Activated naive CD4-positive, alpha-beta T cell treated with Interleukin-2 at 50 U/mL for 16 hours (primary cell): ENCODE data around the gene HYAL1.

Experiments used
- DNase-seq: peaks from one replicate; pipeline ENCODE4 v3.0.0-alpha.2; 2020

HYAL1 gene

DNA sequence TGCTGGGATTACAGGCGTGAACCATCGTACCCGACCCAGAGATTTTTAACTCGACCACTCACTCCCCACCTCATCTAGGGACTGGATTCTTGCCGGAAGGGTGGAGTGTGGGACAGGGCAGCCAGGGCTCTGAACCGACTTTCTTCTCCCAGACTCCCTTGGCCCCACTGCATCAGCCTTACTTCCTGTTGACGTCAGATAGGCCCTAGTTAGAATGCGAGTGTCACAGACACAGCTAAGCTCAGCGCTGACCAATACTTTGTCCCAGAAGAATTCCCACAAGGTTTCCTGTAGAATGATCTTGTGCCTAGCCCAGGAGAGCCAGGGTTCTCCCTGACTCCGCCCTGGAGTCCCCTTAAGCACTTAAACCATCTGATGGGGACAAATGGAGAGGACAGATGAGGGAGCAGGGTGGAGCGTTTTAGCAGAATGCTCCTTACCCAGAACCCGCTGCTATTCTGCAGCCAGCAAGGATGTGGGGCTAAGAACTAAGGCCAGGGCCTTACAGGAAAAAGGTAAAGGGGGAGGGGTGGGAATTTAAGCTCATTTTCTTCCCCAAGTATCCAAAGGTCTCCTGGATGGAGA is 30.5 kb upstream of the HYAL1 start:
- DNase-seq: no peak

DNA sequence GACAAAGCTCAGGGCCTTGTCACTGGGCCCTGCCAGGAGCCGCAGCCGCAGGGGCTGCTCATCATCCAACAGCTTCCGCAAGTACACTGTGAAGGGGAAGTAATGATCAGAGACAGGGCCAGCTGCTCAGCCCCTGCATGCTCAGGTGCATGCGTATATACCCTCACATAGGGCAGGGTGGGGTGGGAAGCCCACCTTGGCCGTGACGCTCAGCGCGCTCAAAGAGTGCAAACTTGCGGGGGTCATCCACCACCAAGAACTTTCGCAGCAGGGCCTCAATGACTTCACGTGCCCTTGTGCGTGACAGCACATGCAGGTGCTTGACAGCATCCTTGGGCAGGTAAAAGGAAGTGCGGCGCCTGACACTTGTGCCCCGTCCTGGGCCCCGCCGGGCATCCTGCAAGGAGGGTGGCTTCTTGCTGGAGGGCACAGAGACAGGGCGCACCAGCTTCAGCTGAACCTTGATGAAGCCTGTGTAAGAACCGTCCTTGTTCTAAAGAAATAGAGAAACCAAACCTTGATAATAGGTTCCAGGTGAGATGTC is 28.1 kb upstream of the HYAL1 start:
- DNase-seq: no peak

DNA sequence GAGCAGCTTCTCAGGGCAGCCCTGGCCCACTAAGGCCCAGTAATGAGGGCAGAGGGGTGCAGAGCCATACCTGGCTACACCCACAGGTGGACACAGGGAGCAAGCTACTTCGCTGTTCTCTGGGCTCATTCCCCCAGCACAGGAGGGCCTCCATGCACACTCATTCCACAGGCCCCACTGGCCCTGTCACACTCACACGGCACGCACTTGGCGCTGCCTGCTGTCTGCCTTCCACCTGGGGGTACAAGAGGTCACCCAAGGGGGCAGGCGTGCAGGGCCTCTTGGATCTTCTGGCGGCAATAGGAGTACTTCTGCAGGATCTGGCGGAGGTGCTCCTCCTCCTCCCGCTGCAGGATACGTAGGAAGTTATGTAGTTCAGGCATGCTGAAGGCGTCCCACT is 27.0 kb upstream of the HYAL1 start:
- DNase-seq: no peak

DNA sequence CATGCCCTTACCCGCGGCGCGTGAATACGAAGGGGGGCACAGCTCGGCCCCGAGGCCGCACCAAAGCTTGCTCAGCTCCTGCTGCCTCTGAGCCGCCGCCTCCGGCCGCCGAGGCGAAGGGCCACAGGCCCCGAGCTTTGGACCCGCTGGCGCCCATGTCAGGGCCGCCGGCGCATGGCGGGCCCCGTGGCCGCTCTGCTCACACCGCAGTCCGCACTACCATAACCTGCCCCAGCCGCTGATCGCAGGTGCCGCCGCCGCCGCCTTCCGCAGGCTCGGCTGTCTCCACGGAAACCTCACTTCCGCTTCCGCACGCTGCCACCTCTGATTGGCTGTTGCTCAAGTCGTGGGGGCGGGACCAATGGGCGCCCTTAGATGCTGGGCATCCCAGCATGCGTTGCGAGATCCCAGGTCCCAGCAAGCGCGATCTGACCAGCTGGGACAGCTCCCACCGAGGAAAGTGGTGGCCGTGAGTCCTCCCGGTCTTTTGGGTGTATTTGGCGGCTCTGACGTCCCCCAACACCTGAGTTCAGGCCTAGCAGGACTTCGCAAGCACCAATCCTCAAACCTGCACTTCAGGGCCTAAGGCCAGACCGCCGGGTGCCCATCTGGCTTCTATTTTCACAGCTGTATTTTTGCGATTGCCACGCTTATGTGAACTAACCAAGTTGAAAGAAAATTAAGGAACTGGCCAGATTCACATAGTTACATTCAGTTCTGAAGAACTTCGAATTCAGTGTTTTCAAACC is 24.7 kb upstream of the HYAL1 start, which contains the start of gene TUSC2:
Gene TUSC2 (minus strand): TSS at position 281 of the 749 bp plus-strand sequence. CDS start 124 bp downstream, at position 157.
- peak; percentile 96 for DNase-seq

DNA sequence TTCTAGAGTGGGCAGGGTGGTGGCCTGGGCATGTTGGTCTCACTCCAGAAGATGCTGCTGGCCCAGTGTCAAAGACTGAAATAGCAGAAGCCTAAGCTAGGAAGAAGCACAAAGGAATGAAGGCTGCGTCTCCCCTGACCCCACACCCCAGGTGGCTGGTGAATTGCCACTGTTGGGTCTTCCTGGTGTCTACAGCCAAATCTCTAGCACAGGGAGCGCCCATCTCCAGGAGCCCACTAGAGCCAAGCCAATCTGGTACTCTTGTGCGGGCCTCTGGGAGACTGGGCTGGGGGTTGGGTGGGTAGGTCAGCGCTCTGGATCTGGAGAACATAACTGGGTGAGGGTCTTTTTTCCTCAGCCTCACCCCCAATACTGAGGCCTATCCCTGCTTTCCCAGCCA is 23.8 kb upstream of the HYAL1 start:
- no peak for DNase-seq

DNA sequence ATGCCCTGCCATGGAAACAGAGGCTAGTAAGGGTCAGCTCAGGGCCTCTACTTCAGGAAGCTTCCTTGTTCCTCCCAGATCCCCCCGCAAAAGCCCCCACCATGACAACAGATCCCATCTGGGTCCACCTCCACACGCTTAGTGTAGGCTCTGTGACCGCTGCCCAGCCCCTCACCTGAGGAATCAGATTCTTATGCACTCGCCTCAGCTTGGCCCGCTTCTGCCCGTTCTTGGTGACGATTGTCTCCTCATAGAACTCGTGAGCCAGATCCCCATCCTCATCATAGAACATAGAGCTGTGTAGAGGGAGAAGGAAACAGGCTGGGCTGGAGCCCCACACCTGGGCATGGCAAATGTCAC is 22.8 kb upstream of the HYAL1 start:
- DNase-seq: no peak

DNA sequence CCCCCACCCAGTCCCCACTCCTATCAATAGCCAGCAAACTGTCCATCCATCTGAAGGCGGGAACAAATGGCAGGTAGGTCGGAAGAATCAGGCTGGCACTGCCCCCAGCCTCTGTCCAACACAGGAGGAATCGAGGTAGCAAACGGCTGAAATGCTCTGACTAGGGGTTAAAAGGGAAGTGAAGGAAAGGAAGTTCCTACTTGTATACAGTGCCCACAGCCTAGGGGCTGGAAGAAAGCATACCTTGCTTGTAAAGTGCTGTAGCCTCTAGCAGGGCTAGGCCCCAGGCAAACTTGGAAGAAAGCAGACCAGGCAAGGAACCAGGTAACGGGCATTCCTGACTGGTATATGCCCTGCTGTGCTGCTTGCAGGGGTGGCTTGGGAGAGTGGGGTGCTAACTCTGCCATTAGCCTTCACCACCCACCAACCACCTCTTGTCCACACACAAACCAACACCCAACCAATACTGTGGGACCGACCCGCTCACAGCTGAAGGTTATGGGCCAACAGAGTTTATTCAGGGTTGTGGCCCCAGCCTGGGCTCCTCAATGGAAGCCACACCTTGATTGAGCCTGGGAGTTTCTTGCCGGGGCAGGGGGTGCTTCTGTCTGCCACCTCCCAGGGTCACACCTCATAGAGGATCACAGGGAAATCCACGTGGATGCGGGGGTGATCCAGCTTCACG is 22.3 kb upstream of the HYAL1 start:
- DNase-seq: no peak

DNA sequence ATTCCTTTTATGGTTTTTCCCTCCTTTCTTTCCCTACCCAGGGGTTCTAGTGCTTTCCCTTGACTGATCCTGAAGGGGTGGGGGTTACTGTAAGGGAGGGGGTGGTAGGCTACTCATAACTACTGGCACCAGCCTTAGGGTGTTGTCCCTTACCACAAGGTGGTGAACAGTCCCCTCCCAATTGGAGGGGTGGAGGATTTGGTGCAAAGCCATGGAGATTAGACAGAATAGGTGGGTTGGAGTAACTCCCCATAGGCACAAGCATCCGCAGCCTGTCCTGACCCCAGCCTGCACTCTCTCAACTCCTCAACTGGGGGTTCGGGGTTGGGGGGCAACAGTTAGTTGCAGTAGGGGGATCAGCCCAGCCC is 21.7 kb upstream of the HYAL1 start:
- DNase-seq: no peak

DNA sequence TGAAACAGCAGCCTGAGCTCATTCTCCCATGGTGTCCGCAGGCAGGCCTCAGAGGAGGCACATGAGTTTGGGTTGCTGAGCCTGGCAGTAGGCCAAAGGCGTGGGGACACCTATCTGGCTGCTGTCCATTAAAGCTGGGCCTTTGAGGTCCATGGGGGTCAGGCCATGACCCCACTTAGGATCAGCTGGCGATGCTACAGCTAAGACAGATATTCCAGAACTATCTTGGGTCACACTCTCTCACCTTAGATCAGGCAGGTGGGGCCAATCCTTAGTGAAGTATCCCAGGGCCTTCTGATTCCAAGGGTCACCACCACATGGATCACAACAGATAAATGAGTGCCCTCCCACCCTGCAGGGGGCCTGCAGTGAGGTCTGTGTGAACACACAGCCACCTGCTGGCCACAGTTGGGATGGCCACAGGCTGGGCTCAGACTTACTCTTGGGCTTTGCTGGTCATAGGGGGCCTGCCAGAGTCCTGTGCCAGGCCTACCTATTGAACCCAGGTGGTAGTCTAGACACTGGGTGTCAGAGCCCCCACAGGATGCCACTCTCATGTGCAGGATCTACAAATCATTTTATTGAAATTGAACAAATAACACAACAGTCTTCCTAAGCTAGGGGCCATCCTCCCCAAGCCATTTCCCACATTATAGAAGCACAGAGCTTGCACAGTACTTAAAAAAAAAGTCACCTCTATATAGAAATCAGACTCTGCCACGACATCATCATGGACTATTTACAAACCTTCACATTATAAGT is 21.2 kb upstream of the HYAL1 start:
- DNase-seq: peak; percentile 68

DNA sequence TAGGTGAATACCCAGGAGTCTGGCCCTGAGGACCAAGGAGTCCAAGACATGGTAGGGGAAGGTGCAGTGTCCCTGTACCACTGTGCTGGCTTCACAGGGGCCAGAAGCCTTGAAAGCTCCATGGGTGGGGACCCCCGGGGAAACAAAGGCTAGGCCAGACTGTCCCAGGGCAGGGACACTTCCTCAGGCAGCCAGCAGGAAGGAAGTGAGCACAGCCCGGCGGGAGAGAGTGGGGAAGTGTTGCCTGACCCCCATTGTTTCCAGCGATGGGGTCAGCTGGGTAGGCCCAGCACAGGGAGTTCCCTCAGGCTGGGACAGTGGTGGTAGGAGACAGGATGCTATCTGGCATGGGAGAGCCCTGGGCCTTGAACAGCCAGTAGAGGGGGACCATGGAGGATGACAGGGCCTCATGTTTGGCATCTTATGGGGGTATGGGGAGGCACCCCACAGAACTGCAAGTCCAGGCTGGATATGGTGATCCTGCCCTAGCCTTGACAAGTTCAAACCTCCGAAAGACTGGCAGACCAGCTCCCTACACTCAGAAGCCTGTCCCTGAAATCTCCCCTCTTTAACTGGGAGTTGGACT is 20.3 kb upstream of the HYAL1 start:
- no peak for DNase-seq

DNA sequence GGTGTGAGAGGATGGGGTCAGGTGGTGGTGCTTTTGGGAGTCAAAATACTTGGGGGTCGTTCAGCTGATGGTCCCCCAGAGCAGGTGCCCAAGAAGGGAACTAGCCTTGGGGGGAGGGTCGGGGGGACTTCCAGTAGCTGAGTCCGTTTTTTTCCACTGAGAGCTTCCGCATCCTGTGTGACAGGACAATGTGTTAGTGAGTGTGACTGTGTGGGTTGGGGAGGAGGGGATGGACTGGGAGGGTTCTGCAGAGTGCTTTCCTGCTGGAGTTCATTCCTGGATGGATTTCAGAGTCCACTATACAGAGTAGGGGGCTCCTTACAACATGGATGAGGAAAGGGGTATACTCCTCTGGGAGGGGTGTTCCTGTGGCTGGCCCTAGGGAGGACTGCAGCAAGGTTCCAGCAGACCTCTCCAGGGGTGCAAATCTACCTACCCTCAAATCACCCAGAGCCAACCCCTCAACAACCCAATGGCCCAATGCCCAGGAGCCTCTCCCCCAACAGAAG is 19.8 kb upstream of the HYAL1 start:
- no peak for DNase-seq

DNA sequence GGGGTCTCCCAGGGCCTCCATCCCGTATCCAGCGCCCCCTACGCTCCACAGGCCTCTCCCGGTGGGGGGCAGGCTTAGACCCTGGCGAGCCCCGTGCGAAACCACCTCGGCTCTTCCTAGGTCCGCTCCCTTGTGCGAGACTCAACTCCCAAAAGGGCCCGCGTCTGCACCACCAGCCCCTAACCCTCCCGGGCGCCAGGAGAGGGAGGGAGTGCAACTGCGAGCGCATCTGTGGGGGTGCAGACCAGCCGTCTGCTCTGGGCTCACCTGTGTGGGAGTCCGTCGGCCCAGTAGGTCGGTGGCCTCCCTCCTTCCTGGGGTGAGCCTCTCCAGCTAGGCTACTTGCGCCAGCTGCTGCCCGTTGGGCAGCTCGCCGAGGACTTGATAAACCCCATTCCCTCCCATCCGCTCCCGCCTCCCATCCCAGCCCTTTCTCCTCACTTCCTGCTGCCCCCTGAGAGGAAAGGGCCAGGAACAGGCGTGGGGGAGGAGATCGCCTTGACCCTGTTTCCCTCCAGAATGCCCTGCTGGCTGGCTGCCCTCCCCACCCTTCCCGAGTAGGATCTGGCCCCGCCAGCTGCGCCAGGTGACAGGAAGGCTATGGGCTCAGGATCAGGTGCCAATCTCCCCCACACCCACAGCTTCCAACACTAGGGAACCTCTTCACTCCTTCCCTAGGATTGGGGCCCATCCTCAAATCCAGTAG is 19.2 kb upstream of the HYAL1 start, which contains the start of gene HYAL2:
Gene HYAL2 (minus strand): TSS at position 360 of the 706 bp plus-strand sequence. CDS start 2,256 bp downstream, outside the sequence.
- no peak for DNase-seq

DNA sequence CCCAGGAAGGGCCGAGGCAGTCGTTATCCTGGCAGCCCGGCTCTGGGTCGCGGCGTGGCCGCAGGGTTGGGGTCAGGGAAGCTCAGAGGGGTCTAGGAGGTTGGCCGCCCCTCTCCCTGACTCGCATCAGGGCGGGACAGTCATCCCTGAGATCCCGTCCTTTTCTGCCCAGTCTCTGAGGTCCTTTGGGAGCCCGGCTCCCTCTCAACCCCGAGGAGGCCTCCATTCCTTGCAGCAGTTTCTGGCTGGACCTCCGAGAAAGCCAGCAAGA is 18.7 kb upstream of the HYAL1 start:
- DNase-seq: no peak

DNA sequence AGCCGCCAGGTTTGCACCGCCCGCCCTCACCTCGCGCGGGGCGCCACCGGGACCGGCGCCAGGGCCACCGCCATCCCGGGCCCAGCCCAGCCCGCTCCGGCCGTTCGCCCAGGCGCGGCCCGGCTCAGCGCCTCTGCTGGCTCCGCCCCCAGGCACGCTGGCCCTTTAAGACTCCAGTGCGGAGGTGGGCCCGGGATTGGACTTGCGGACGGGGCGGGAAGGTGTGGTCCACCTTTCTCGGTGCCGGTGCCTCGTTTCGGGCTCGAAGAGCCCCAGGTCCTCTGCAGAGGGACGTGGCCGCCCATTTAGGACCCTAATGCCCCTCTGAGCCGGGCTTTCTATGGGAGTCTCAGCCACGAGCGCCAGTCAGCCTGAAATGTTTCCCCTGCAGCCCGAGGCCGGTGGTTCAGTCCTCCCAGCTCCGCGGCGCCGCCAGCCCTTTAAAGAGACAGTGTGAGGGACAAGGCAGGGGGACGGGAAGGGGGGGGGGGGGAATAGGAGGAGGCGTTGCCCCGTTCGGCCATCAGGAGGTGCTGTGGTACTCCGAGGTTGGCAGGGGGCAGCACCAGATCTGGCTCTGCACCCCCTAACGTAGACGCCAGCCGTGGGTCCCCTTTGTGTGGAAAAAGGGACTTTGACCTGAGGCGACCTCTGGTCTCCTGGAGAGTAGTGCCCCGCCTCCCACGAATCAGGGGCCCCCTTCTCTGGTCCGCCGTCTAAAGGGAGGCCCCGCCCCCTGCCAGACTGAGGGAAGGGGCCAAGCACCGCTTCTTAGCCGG is 18.2 kb upstream of the HYAL1 start:
- peak; percentile 86 for DNase-seq

DNA sequence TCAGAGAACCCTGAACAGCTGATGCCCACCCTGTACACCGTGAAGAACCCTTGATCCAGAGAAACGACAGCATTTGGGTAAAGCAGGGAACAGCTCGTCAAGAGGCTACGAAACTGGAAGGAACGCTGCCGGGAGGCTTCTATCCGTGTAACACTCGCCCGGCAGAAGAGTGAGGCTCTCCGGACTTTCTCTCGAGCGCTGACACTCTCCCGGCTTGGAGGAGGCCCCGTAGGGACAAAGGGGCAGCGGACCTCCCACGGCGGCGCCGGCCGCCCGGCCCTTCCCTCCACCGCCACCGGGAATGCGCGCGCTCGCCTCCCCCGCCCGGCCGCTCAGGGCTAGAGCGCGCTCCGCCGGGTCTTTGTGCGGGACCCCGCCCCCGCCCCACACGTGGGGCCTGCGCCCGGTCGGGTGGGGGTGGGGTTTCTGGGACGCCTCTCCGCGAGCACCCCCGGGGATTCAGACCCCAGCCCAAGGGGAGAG is 17.5 kb upstream of the HYAL1 start:
- peak; percentile 68 for DNase-seq

DNA sequence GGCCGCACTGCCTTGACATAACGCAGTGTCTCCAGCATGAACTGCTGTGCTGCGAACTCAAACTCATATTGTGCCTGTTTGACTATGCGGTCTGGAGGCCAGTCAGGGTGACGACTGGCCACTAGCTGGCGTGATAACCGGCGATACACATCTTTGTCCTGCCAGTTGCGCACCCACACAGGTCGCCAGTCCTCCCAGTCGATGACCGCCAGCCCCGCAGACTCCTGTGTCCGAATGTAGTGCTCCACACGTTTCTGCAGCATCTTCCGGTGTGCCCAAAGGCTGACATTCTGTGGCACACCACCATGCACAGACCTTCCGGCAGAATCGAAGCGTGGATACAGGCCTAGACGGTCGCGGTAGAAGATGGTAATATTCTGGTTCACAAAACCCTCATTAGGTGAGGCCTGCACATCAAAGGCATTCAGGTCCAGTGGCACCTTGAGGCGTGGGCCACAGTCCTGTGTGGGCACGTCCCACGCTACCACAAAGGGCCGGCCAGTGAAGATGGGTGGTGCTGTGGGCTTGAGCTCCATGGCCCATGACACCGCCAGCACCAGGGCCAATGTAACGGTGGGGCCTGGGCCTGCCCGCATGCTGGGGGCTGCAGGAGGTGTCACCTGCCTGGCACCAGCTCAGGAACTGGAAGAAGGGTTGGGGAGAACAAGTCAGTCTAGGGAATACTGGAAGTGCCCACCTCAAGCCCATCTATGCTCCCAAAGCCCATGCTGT is 16.7 kb upstream of the HYAL1 start:
- no peak for DNase-seq

DNA sequence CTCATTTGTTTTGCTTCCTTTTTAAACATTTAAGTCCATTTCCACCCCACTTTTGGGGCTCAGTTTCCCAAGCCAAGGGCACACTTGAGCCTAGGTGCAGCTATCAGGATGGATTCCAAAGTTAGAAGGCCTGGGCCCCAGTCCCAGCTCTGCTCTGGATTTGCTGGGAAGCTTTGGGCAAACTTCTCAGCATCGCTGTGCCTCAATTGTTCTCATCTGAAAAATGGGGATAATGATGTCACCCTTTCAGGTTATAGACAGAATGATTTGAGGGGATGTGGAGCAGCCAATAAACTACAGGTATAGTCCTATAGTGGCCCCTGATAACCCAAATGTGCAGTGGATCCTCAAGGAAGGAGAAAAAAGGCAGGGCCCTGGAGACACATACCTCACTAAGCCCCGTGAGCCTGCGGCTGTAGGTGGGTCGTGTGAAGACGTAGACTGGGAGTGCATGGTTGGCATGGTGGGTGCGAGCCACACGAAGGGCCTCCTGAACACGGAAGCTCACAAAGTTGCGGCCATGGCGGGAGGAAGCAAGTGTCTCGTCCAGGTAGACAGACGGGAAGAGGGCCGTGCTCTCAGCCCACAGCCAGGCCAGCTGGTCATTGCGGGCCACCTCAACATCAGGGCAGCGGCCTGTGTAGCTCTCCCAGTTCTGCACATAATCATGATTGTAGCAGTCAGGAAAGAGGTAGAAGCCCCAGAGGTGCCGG is 16.0 kb upstream of the HYAL1 start:
- DNase-seq: no peak

DNA sequence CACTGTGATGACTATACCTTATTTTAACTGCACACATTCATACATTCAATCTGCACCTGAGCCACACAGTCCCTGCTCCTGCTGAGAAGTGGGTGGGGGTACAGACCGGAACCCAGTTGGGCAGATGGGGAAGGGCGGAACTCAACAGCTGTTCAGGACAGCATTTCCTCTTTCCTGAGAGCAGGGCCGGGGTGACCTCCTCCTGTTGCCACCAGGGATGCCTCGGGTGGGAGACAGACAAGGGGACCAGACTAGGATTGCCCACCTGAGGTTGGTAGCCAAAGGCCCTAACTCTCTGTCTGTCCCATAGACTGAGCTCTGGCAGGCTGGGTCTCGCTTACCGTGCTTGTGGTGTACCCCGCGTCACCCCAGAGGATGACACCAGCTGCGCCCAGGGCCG is 15.2 kb upstream of the HYAL1 start:
- DNase-seq: no peak

DNA sequence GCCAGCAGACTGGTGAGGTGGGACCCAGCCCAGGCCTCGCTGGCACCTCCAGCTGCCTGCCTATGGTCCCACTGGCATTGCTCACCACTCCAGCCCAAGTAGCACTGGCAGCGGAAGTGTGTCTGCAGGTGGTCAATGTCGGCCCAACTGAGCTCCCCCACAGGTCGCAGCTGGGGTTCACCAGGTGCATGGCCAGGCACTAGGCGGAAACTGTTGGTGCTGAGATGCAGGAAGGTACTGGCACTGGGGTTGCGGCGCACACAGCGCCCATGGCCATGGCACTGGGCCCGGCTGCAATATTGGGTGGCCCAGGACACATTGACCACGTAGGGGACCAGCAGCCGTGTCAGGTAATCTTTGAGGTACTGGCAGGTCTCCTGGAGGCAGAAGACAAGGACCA is 14.8 kb upstream of the HYAL1 start:
- DNase-seq: no peak

DNA sequence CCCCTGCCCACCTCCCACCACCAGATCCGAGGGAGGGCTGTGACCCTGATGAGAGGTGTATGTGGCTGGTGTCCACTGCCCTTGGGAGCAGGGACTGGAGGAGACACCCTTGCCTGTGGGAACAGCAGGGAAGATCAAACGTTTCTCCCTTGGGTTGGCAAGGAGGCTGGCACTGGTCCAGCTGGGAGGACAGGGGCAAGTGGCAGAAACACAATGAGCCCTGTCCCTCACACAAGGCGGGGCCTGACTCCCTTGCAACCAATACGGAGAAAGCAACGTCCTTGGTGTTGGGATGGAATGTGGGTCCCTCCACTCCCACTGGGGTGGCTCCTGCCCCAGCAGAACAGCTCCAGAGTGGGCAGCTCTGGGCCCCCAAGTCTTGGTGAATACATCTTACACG is 13.9 kb upstream of the HYAL1 start:
- DNase-seq: no peak
